H1 (cell line): ENCODE data around the gene UQCC5.

Experiments
- CTCF ChIP-seq, 3 experiments: IDR thresholded peaks; 1 replicate in 2 of 3; 2 replicates in 1 of 3; pipeline versions ENCODE4 v1.5.1 to v1.6.1; 2011; ENCODE audit warnings: low read length in 3 of 3, mild to moderate bottlenecking in 3 of 3, inconsistent platforms in 2 of 3, low read depth in 1 of 3, moderate library complexity in 1 of 3; ENCODE audit not compliant: insufficient read depth in 1 of 3; ENCODE audit errors: control extremely low read depth in 1 of 3
- FOSL1 ChIP-seq: IDR thresholded peaks from 2 replicates; pipeline ENCODE4 v1.6.1; 2011; ENCODE audit warnings: mild to moderate bottlenecking, low read depth, low read length, moderate library complexity; ENCODE audit not compliant: insufficient read depth
- MAX ChIP-seq: IDR thresholded peaks from 2 replicates; pipeline ENCODE4 v1.6.1; 2012; ENCODE audit warnings: inconsistent platforms

- TF ChIP-seq CTCF (IDR thresholded peaks at IDR 0.05; ENCODE audit: control extremely low read depth in 1 of 3, insufficient read depth in 1 of 3, low read depth in 1 of 3, low read length in 3 of 3) = no peak
- TF ChIP-seq FOSL1 = no peak
- TF ChIP-seq MAX = no peak
These were observed 12.8 kb upstream of the UQCC5 start for GRCh38 chr3:52523386-52524257.
